ENCODE measurements around the gene WWOX. TPM values are rescaled to one million over a fixed set of nuclear protein-coding genes. Genes with fewer than 3 reads are reported as not detected.

The WWOX gene
- total and polyA plus RNA-seq, 2 of the 13 experiments (the other 11 are each of a cell fraction or from before 2014, with no cell fraction given): 9.1 to 37.4 TPM

DNA sequence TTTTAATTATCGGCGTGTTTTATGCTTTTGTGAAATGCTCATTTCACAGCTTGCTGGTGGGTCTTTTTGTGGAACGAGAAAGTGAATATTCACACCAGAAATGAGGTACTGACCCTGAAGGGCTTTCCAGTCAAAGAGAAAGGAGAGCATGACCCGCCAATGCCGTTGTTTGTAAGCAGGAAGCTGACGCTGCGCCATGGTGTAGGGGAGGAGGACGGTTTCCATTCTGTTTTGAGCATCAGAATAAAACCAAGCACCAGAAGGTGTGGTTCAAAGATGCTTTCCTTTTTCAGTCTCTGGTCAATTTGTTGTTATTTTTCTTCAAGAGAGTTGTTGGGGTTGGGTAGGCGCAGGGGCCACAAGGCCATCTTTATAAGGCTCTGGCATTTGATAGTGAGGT is 669.3 kb downstream of the WWOX start (continued):
- no peak for TF ChIP-seq GTF2F1 (IDR thresholded peaks at IDR 0.05; ENCODE audit: low read length)
- TF ChIP-seq ZNF652 (CRISPR knock-in tag; IDR thresholded peaks at IDR 0.05; ENCODE audit: borderline replicate concordance, low read depth): no peak
- TF ChIP-seq KLF13 (CRISPR knock-in tag; IDR thresholded peaks at IDR 0.05): no peak
- TF ChIP-seq AKAP8 (CRISPR knock-in tag; IDR thresholded peaks at IDR 0.05): no peak

- Histone ChIP-seq H3K9ac (ENCODE audit: insufficient read depth, low read depth, low read length) (no peak overlapping the region), H3K9me3 (ENCODE audit: low read length) (no peaks in the 10 kb centered on the region), H4K20me1 (ENCODE audit: insufficient read depth, low read length) (no peaks in the 10 kb centered on the region), H3K4me3 (replicated peaks in 1 of 3; ENCODE audit: insufficient read depth in 1 of 3, low read depth in 2 of 3, low read length in 3 of 3) (peak overlapping the region in 1 of 3 experiments; percentile 40; a peak in 1 of 6 replicates), H3K27ac (ENCODE audit: extremely low read length, insufficient read depth, low read length) (no peak overlapping the region), H3K36me3 (replicated peaks in 1 of 2; ENCODE audit: control insufficient read depth in 1 of 2, insufficient read depth in 2 of 2, low read length in 2 of 2) (no peaks in the 10 kb centered on the region), H3K79me2 (ENCODE audit: insufficient read depth, low read length) (no peaks in the 10 kb centered on the region), H2AFZ (ENCODE audit: low read length) (no peak overlapping the region), H3K4me2 (ENCODE audit: low read depth, low read length) (peak overlapping the region; percentile 59), H3K4me1 (ENCODE audit: insufficient read depth, low read length) (peaks cover 30% of the 10 kb centered on the region), H3K27me3 (ENCODE audit: control insufficient read depth in 1 of 2, insufficient read depth in 2 of 2, low read length in 2 of 2) (no peaks in the 10 kb centered on the region)
- FAIRE-seq (peak; percentile 77), DNase-seq (ENCODE audit: low spot score) (peak; percentile 67), ATAC-seq (peak; percentile 94)
- CTCF ChIA-PET (ENCODE audit: low intra/inter-chr PET ratio, low total read pairs): interaction anchor here (1.1 to 3.3 kb wide), 2 partner anchors 64 to 543 kb away, joined by 4 to 46 read pairs; no protein-coding TSS in a partner anchor
- POLR2A ChIA-PET: interaction anchor here (1.6 to 1.7 kb wide), 2 partner anchors 65 to 265 kb away, joined by 5 to 8 read pairs; no protein-coding TSS in a partner anchor
- intact Hi-C loops (cut with micrococcal nuclease; ENCODE audit: unreplicated experiment) (loop anchor here (1.0 to 5.0 kb wide), 4 partner anchors 65 to 648 kb away; no protein-coding TSS in a partner anchor), in situ Hi-C loops (cut with HindIII; ENCODE audit: extremely low pct_ligation_motif_present, low pct_unique_long_range_greater_than_20kb) (loop anchor here (5.0 to 25.0 kb wide), 3 partner anchors 63 to 658 kb away; no protein-coding TSS in a partner anchor)
- BruUV-seq (replicated peaks): no TSS peak
- WGBS (ENCODE audit: low lambda C conversion rate): 20% methylated on average over 18 of the region's 23 CpGs
- TF ChIP-seq ZNF713 (CRISPR knock-in tag; IDR thresholded peaks at IDR 0.05) (no peak), KLF9 (CRISPR knock-in tag; IDR thresholded peaks at IDR 0.05; ENCODE audit: low read depth) (no peak), KDM3A (CRISPR knock-in tag; IDR thresholded peaks at IDR 0.05; ENCODE audit: low read depth) (peak; percentile 60; the same call in 1 of the 2 replicates), REPIN1 (CRISPR knock-in tag; IDR thresholded peaks at IDR 0.05; ENCODE audit: borderline replicate concordance, low read depth) (peak; percentile 81; the same call in 1 of the 2 replicates), BHLHE40 (IDR thresholded peaks at IDR 0.05; ENCODE audit: low read length) (no peak)
- TF ChIP-seq, protein P1, sequence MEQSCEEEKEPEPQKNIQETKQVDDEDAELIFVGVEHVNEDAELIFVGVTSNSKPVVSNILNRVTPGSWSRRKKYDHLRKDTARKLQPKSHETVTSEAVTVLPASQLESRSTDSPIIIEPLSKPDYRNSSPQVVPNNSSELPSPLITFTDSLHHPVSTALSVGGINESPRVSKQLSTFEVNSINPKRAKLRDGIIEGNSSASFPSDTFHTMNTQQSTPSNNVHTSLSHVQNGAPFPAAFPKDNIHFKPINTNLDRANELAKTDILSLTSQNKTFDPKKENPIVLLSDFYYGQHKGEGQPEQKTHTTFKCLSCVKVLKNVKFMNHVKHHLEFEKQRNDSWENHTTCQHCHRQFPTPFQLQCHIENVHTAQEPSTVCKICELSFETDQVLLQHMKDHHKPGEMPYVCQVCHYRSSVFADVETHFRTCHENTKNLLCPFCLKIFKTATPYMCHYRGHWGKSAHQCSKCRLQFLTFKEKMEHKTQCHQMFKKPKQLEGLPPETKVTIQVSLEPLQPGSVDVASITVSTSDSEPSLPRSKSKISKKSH (CRISPR knock-in tag; IDR thresholded peaks at IDR 0.05; ENCODE audit: borderline replicate concordance): no peak
- TF ChIP-seq, protein P2, sequence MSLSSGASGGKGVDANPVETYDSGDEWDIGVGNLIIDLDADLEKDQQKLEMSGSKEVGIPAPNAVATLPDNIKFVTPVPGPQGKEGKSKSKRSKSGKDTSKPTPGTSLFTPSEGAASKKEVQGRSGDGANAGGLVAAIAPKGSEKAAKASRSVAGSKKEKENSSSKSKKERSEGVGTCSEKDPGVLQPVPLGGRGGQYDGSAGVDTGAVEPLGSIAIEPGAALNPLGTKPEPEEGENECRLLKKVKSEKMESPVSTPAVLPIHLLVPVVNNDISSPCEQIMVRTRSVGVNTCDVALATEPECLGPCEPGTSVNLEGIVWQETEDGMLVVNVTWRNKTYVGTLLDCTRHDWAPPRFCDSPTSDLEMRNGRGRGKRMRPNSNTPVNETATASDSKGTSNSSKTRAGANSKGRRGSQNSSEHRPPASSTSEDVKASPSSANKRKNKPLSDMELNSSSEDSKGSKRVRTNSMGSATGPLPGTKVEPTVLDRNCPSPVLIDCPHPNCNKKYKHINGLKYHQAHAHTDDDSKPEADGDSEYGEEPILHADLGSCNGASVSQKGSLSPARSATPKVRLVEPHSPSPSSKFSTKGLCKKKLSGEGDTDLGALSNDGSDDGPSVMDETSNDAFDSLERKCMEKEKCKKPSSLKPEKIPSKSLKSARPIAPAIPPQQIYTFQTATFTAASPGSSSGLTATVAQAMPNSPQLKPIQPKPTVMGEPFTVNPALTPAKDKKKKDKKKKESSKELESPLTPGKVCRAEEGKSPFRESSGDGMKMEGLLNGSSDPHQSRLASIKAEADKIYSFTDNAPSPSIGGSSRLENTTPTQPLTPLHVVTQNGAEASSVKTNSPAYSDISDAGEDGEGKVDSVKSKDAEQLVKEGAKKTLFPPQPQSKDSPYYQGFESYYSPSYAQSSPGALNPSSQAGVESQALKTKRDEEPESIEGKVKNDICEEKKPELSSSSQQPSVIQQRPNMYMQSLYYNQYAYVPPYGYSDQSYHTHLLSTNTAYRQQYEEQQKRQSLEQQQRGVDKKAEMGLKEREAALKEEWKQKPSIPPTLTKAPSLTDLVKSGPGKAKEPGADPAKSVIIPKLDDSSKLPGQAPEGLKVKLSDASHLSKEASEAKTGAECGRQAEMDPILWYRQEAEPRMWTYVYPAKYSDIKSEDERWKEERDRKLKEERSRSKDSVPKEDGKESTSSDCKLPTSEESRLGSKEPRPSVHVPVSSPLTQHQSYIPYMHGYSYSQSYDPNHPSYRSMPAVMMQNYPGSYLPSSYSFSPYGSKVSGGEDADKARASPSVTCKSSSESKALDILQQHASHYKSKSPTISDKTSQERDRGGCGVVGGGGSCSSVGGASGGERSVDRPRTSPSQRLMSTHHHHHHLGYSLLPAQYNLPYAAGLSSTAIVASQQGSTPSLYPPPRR (CRISPR knock-in tag; IDR thresholded peaks at IDR 0.05; ENCODE audit: borderline replicate concordance): no peak
Observed at GRCh38 chr16:78770353-78771091, 671.1 kb downstream of the WWOX start.
